ENCODE results near the gene PRICKLE1. TPM values are rescaled to one million over a fixed set of nuclear protein-coding genes. Genes with fewer than 3 reads are reported as not detected.

PRICKLE1 gene
- total and polyA plus RNA-seq, 10 of the 15 experiments (the other 5 are each of a cell fraction or from before 2014, with no cell fraction given) = 0.47 to 2.8 (median 0.86) TPM

GRCh38 chr12:42448841-42449240 is 140.7 kb downstream of the PRICKLE1 start:
- no peak overlapping the region for H3K4me2 ChIP-seq (ENCODE audit: control insufficient read depth, insufficient read depth)
- in situ Hi-C loops (cut with MboI) (no loop called here), intact Hi-C loops (cut with micrococcal nuclease; ENCODE audit: unreplicated experiment) (no loop called here)
- DNase-seq (ENCODE audit: low read depth, low spot score) (no peak), ATAC-seq (no peak), FAIRE-seq (no peak)
- no TSS peak for BruUV-seq (replicated peaks)
- H2AFZ ChIP-seq (ENCODE audit: control insufficient read depth, low read depth, low read length) = no peak overlapping the region
- ChIA-PET SMC1A (ENCODE audit: uncharacterized antibody, unreplicated experiment) (interaction anchor here (1.2 kb wide), 1 partner anchor 25 kb away, joined by 3 read pairs; no protein-coding TSS in a partner anchor), RAD21 (ENCODE audit: unreplicated experiment) (no interaction called here), POLR2A (no interaction called here), CTCF (interaction anchor here (1.0 kb wide), 1 partner anchor 10 kb away, joined by 5 read pairs; no protein-coding TSS in a partner anchor)
- H4K20me1 ChIP-seq (ENCODE audit: control insufficient read depth, insufficient read depth) = no peaks in the 10 kb centered on the region
- H3K36me3 ChIP-seq (ENCODE audit: control insufficient read depth in 2 of 2, insufficient read depth in 2 of 2, low read length in 1 of 2) = peaks cover 2 to 9% of the 10 kb centered on the region in 2 experiments; a peak in 3 of 4 replicates
- no peak overlapping the region for H3K9ac ChIP-seq (ENCODE audit: control insufficient read depth, insufficient read depth, low read length)
- H3K4me3 ChIP-seq = no peak overlapping the region
- TF ChIP-seq ESRRA (IDR thresholded peaks at IDR 0.05; ENCODE audit: low read length) (no peak), RB1 (IDR thresholded peaks at IDR 0.05; ENCODE audit: borderline replicate concordance) (no peak), EGR1 (IDR thresholded peaks at IDR 0.05; ENCODE audit: borderline replicate concordance in 1 of 2, low read depth in 2 of 2, low read length in 2 of 2) (no peak), POLR2AphosphoS2 (IDR thresholded peaks at IDR 0.05; ENCODE audit: low read depth, low read length) (no peak), ZNF207 (IDR thresholded peaks at IDR 0.05; ENCODE audit: borderline replicate concordance) (no peak), MEF2B (IDR thresholded peaks at IDR 0.05; ENCODE audit: partially characterized antibody, poor library complexity, severe bottlenecking) (no peak), SUPT20H (IDR thresholded peaks at IDR 0.05; ENCODE audit: borderline replicate concordance, control insufficient read depth, low read depth, low read length) (no peak), MLLT1 (IDR thresholded peaks at IDR 0.05) (no peak), USF1 (IDR thresholded peaks at IDR 0.05; ENCODE audit: borderline replicate concordance, extremely low read length, insufficient read depth, low read depth, low read length) (no peak), ZNF217 (IDR thresholded peaks at IDR 0.05) (no peak), HDAC6 (IDR thresholded peaks at IDR 0.05; ENCODE audit: unreplicated experiment) (no peak), TCF3 (IDR thresholded peaks at IDR 0.05; ENCODE audit: borderline replicate concordance, insufficient read depth, low read depth, low read length) (no peak), ZZZ3 (IDR thresholded peaks at IDR 0.05; ENCODE audit: control insufficient read depth, insufficient read length, low read depth) (no peak), MYB (IDR thresholded peaks at IDR 0.05; ENCODE audit: borderline replicate concordance, low read depth, low read length) (no peak), ELK1 (IDR thresholded peaks at IDR 0.05; ENCODE audit: low read depth, low read length) (no peak), CBX5 (IDR thresholded peaks at IDR 0.05; ENCODE audit: low read depth) (no peak)
- no peaks in the 10 kb centered on the region for H3K27me3 ChIP-seq (replicated peaks in 1 of 2; ENCODE audit: control insufficient read depth in 2 of 2, insufficient read depth in 2 of 2, low read length in 1 of 2)
- H3K79me2 ChIP-seq (ENCODE audit: control insufficient read depth, insufficient read depth, low read length) = no peaks in the 10 kb centered on the region
- H3K9me3 ChIP-seq (replicated peaks; ENCODE audit: control insufficient read depth, insufficient read depth, low read length) = no peaks in the 10 kb centered on the region
- no peak overlapping the region for H3K27ac ChIP-seq (ENCODE audit: control insufficient read depth, insufficient read depth)
- 94% methylated on average over 9 of the region's 9 CpGs for WGBS (ENCODE audit: insufficient coverage, insufficient replicate concordance, low lambda C conversion rate, missing lambda C conversion rate)
- H3K4me1 ChIP-seq (ENCODE audit: control insufficient read depth, insufficient read depth, low read length) = no peaks in the 10 kb centered on the region

Data from GM12878 (cell line).